K562 (cell line): Measurements from ENCODE around the gene RGS7. TPM values are rescaled to one million over a fixed set of nuclear protein-coding genes. Genes with fewer than 3 reads are reported as not detected.

Experiments used
- ATAC-seq: fragments of 200-7000 bp; cut with Tn5 transposase; 3 replicates; pipeline ENCODE4 v1.9.1; 2020; ENCODE audit warnings: moderate library complexity
- BruUV-seq: library from RNA; stranded (reverse); fragments of 400-500 nt; replicated peaks from 2 replicates; lab custom pipeline; 2021; lab: Mats Ljungman, UMichigan
- CTCF ChIA-PET: fragments of 300-600 bp; formaldehyde crosslinking; extraction: SDS; loops from one replicate; lab custom pipeline; 2021; ENCODE audit warnings: low intra/inter-chr PET ratio; lab: Yijun Ruan, JAX
- POLR2A ChIA-PET: fragments of 300-600, 350-650 bp; sonication (Branson Sonifier 250); formaldehyde crosslinking; extraction: SDS; loops from one replicate; lab custom pipeline; 2021; ENCODE audit warnings: antibody characterized with exemption, inconsistent platforms; lab: Yijun Ruan, JAX
- DNase-seq, 4 experiments: peaks; one replicate each; pipeline versions ENCODE4 v3.0.0 to v3.0.0-alpha.2; 2011 to 2018; ENCODE audit warnings: low spot score in 3 of 4, mixed read lengths in 3 of 4; ENCODE audit errors: extremely low read depth in 1 of 4
- FAIRE-seq: peaks from 2 replicates; lab custom pipeline; 2011; peaks lifted over from hg19 to GRCh38; lab: Jason Lieb, UNC
- H2AFZ ChIP-seq: 2 replicates; pipeline ENCODE4 v1.6.0; 2011; ENCODE audit warnings: low read depth, low read length, control low read depth, inconsistent platforms
- H3K27ac ChIP-seq: fragments of 200-600 bp; 3 replicates; pipeline ENCODE4 v1.8.0; 2011; ENCODE audit warnings: low read depth, mild to moderate bottlenecking, control low read depth, inconsistent platforms, low read length, moderate library complexity, mixed read lengths; ENCODE audit errors: extremely low read depth
- H3K27me3 ChIP-seq, 2 experiments: fragments of 300-600 bp in 1 of 2; 2 replicates in 1 of 2; 3 replicates in 1 of 2; pipeline versions ENCODE4 v1.6.0 to v1.8.0; 2011; ENCODE audit warnings: inconsistent platforms in 2 of 2, low read length in 2 of 2, mild to moderate bottlenecking in 1 of 2, mixed read lengths in 1 of 2, moderate library complexity in 1 of 2; ENCODE audit not compliant: control insufficient read depth in 2 of 2, insufficient read depth in 2 of 2
- H3K36me3 ChIP-seq: fragments of 300-600 bp; 3 replicates; pipeline ENCODE4 v1.8.0; 2011; ENCODE audit warnings: mild to moderate bottlenecking, low read length, inconsistent platforms; ENCODE audit not compliant: control insufficient read depth, insufficient read depth
- H3K4me1 ChIP-seq, 2 experiments: fragments of 200-600 bp in 1 of 2; replicated peaks in 1 of 2; 2 replicates in 1 of 2; 3 replicates in 1 of 2; pipeline versions ENCODE4 v1.5.1 to v1.8.0; 2011; ENCODE audit warnings: inconsistent platforms in 2 of 2, low read length in 2 of 2, mild to moderate bottlenecking in 1 of 2, mixed read lengths in 1 of 2, moderate library complexity in 1 of 2; ENCODE audit not compliant: control insufficient read depth in 2 of 2, insufficient read depth in 2 of 2
- H3K4me2 ChIP-seq: 2 replicates; pipeline ENCODE4 v1.6.1; 2011; ENCODE audit warnings: low read length, control low read depth, inconsistent platforms, mixed read lengths; ENCODE audit not compliant: insufficient read depth
- H3K4me3 ChIP-seq: fragments of 200-600 bp; sonication (generic), shearing (Covaris generic); 2 replicates; pipeline ENCODE4 v1.5.1; 2016; ENCODE audit warnings: control low read depth, inconsistent platforms
- H3K79me2 ChIP-seq: fragments of 200-600 bp; 3 replicates; pipeline ENCODE4 v1.8.0; 2011; ENCODE audit warnings: low read length, inconsistent platforms; ENCODE audit not compliant: control insufficient read depth, insufficient read depth
- H3K9ac ChIP-seq, 2 experiments: 2 replicates each; pipeline versions ENCODE4 v1.6.0 to v1.6.1; 2011; ENCODE audit warnings: low read depth in 2 of 2, low read length in 2 of 2, control low read depth in 1 of 2, inconsistent platforms in 1 of 2, mild to moderate bottlenecking in 1 of 2, mixed read lengths in 1 of 2; ENCODE audit not compliant: insufficient read depth in 1 of 2
- H3K9me1 ChIP-seq: one replicate; pipeline ENCODE4 v1.6.0; 2011; ENCODE audit warnings: inconsistent platforms, mild to moderate bottlenecking, low read length, moderate library complexity; ENCODE audit not compliant: control insufficient read depth, insufficient read depth
- H3K9me3 ChIP-seq: replicated peaks from 2 replicates; pipeline ENCODE4 v1.5.1; 2011; ENCODE audit warnings: low read depth, low read length, inconsistent platforms; ENCODE audit not compliant: control insufficient read depth, insufficient read depth
- H4K20me1 ChIP-seq: replicated peaks from 2 replicates; pipeline ENCODE4 v1.6.1; 2011; ENCODE audit warnings: low read length, inconsistent platforms, mixed read lengths; ENCODE audit not compliant: control insufficient read depth, insufficient read depth
- DACH1 ChIP-seq: fragments of 450-650 bp; IDR thresholded peaks from 2 replicates; pipeline ENCODE4 v1.6.1; 2018; ENCODE audit not compliant: partially characterized antibody
- NEUROD1 ChIP-seq: fragments of 150-350 bp; IDR thresholded peaks from 2 replicates; pipeline ENCODE4 v1.6.1; 2014; ENCODE audit warnings: borderline replicate concordance, low read length, low read depth; ENCODE audit not compliant: partially characterized antibody
- POLR2AphosphoS5 ChIP-seq: IDR thresholded peaks from 2 replicates; pipeline ENCODE4 v1.6.1; 2011; ENCODE audit warnings: mild to moderate bottlenecking, low read depth, low read length, moderate library complexity; ENCODE audit not compliant: control insufficient read depth, insufficient read depth
- RBM39 ChIP-seq: fragments of 200-400 bp; formaldehyde crosslinking; optimal IDR thresholded peaks from 2 replicates; pipeline ENCODE3; 2018; ENCODE audit warnings: low read depth, low read length
- RNF219 ChIP-seq: fragments of 250-450 bp; sonication (Bioruptor Pico); IDR thresholded peaks from 2 replicates; pipeline ENCODE4 v1.5.0; 2022; ENCODE audit warnings: mild to moderate bottlenecking
- TAL1 ChIP-seq: fragments of 450-650 bp; IDR thresholded peaks from 2 replicates; pipeline ENCODE4 v1.6.1; 2016; ENCODE audit warnings: mild to moderate bottlenecking
- ZBTB26 ChIP-seq: fragments of 450-650 bp; formaldehyde crosslinking; IDR thresholded peaks from 2 replicates; pipeline ENCODE4 v1.4.0; 2022; ENCODE audit warnings: missing genetic modification characterization
- WGBS: fragments of 100-300 bp; shearing (Covaris generic); methylation state at CpG from one replicate; pipeline ENCODE4 v1.1.6; 2016; ENCODE audit warnings: low coverage, mixed read lengths; ENCODE audit not compliant: insufficient coverage; ENCODE audit errors: missing lambda C conversion rate; 5-methylcytosine and 5-hydroxymethylcytosine counted together
- in situ Hi-C: fragments of 300-500 bp; cut with MboI; formaldehyde crosslinking; loops from 4 replicates; pipeline ENCODE4 v1.15.0; 2018; ENCODE audit warnings: inconsistent platforms, mixed read lengths
- intact Hi-C: fragments of 100-400 bp; cut with micrococcal nuclease; formaldehyde crosslinking; loops from 2 replicates; pipeline ENCODE4 v1.14.2; 2022
- polyA plus RNA-seq, 8 experiments: library from polyadenylated mRNA; depleted of rRNA in 4 of 8; stranded (reverse) in 5 of 8; unstranded in 3 of 8; fragments of >200 nt; fragmentation: Nextera tagmentation in 2 of 8; fragmentation: Illumina TruSeq in 1 of 8; extraction: Ambion mirVana in 2 of 8; extraction: Trizol in 1 of 8; gene quantifications; 2 replicates each; pipeline versions ENCODE4 v1.2.1 to v1.2.3, GENCODE V29; 2011 to 2014; ENCODE audit warnings: inconsistent platforms in 1 of 8, missing spikeins in 1 of 8
- total RNA-seq, 7 experiments: library from RNA; depleted of rRNA in 6 of 7; stranded (reverse); fragments of >200 nt in 6 of 7; fragmentation: Illumina TruSeq in 2 of 7; extraction: Trizol in 2 of 7; gene quantifications; 2 replicates each; pipeline versions ENCODE4 v1.2.1 to v1.2.3, GENCODE V29; 2011 to 2021; ENCODE audit warnings: low replicate concordance in 1 of 7

The RGS7 gene
- total and polyA plus RNA-seq, 9 of the 15 experiments (the other 6 are each of a cell fraction or from before 2014, with no cell fraction given): not detected

- POLR2A ChIA-PET: no interaction called here
- no peak overlapping the region for H2AFZ ChIP-seq
- no peaks in the 10 kb centered on the region for H3K79me2 ChIP-seq
- no peaks in the 10 kb centered on the region for H3K27me3 ChIP-seq
- TF ChIP-seq DACH1 (no peak), ZBTB26 (CRISPR knock-in tag) (no peak), NEUROD1 (no peak), TAL1 (no peak), POLR2AphosphoS5 (no peak), RBM39 (no peak), RNF219 (no peak)
- no peaks in the 10 kb centered on the region for H3K36me3 ChIP-seq
- no peaks in the 10 kb centered on the region for H4K20me1 ChIP-seq
- no peak overlapping the region for H3K4me3 ChIP-seq
- H3K9me3 ChIP-seq: no peaks in the 10 kb centered on the region
- no peak for DNase-seq
- no peak for FAIRE-seq
- CTCF ChIA-PET: no interaction called here
- no peak overlapping the region for H3K27ac ChIP-seq
- no peaks in the 10 kb centered on the region for H3K9me1 ChIP-seq
- in situ Hi-C loops: no loop called here
- 1% methylated on average over 8 of the region's 8 CpGs for WGBS
- no TSS peak for BruUV-seq
- H3K4me1 ChIP-seq: no peaks in the 10 kb centered on the region
- no peak for ATAC-seq
- no peak overlapping the region for H3K9ac ChIP-seq
- intact Hi-C loops: no loop called here
- no peak overlapping the region for H3K4me2 ChIP-seq
Measured at GRCh38 chr1:241213139-241213538, 143.9 kb downstream of the RGS7 start.
